ENCODE data around the gene OPA1. TPM values are rescaled to one million over a fixed set of nuclear protein-coding genes. Genes with fewer than 3 reads are reported as not detected.

OPA1 gene
- total RNA-seq, 1 experiment from 2014 or later, result 115 TPM

DNA sequence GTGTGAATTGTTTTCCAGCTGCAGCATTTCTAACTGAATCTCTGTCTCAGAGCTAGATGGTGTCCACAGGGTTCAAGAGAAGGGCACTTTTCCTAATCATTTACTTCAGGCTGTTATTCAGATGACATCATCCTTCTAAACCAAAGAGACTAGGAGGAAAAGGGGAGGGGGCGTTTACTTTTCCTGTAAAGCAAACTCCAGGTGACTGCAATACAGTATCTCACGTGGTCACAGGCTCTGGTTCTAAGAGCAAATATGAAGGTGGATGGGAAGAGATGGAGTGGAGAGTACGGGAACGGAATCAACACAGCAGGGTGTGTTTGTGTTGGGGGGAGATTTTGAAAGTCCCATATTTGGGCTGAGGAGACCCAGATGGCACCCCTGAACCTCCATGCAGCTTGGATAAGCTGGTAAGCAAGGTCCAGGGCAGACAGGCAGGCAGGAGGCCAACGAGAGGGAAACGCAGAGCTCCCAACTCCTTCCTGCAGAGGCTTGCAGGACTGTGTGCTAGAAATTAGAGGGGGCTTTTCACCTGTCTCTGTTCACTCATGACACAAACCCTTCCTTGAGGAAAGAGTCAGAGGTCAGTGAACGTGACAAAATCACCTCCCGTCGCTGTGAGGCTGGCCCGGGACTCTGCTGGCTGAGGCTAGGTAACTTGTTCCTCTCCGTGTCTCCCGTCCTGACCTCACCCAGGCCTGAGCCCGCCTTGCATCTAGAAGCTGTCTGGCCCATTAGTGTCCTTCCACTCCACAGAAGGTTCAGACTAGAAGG lies 151.2 kb downstream of the OPA1 start:
- Mint-ChIP-seq H3K27me3 (ENCODE audit: unreplicated experiment) (no peaks in the 10 kb centered on the region), H3K27ac (ENCODE audit: unreplicated experiment) (peak overlapping the region; percentile 93), H3K4me3 (ENCODE audit: low read depth, unreplicated experiment) (peak overlapping the region; percentile 69), H3K4me1 (ENCODE audit: low read depth, unreplicated experiment) (peaks cover 39% of the 10 kb centered on the region), H3K36me3 (ENCODE audit: insufficient read depth, unreplicated experiment) (peaks cover 8% of the 10 kb centered on the region), H3K9me3 (ENCODE audit: low read depth, unreplicated experiment) (no peaks in the 10 kb centered on the region)
- intact Hi-C loops (cut with micrococcal nuclease; ENCODE audit: unreplicated experiment), result no loop called here
- CTCF ChIA-PET, result interaction anchor here (0.7 to 3.1 kb wide), 6 partner anchors 9 to 397 kb away, joined by 3 to 11 read pairs (median 3); no protein-coding TSS in a partner anchor
- DNase-seq, result peak; percentile 85
- TF ChIP-seq, protein P1, sequence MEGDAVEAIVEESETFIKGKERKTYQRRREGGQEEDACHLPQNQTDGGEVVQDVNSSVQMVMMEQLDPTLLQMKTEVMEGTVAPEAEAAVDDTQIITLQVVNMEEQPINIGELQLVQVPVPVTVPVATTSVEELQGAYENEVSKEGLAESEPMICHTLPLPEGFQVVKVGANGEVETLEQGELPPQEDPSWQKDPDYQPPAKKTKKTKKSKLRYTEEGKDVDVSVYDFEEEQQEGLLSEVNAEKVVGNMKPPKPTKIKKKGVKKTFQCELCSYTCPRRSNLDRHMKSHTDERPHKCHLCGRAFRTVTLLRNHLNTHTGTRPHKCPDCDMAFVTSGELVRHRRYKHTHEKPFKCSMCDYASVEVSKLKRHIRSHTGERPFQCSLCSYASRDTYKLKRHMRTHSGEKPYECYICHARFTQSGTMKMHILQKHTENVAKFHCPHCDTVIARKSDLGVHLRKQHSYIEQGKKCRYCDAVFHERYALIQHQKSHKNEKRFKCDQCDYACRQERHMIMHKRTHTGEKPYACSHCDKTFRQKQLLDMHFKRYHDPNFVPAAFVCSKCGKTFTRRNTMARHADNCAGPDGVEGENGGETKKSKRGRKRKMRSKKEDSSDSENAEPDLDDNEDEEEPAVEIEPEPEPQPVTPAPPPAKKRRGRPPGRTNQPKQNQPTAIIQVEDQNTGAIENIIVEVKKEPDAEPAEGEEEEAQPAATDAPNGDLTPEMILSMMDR (IDR thresholded peaks at IDR 0.05; ENCODE audit: unreplicated experiment), result no peak
- BruUV-seq (replicated peaks), result no TSS peak

DNA sequence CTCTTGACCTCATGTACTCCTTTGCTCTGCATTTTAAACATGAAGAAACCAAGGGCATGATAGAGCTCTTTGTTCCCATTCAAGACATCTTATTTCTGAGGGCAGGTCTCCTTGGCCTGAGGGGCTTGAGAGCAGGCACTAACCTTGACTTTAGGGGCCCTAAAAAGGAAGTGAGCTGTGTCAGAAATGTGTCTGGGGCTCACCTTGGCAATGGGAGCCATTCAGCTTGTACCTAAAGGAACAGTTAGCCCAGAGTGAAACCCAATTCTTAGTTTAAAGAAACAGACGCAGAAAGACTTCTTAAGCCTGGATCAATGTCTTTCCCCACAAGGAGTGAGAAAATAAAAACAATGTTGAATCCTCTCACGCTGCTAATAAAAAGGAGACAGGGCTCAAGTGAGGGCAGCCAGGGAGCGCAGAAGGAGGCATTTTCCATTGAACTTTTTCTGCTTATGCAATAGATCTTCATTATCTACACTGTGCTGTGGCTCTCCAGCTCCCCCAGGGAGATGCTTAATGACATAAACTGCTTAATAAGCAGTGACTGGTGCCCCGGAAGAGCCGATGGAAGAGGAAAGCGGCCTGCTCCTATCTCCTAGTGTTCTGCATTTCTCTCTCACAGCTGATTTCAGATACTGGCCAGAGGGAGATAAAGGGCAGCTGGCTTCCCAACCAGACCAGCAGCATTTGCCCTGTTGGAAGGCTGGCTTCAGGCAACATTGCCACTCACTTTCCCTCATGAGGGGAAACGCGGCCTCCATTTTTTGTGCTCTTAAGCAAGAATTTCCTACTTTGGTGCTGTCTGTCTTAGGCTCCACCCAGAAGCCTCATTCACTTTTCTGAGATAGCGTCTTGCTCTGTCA lies 152.0 kb downstream of the OPA1 start:
- Mint-ChIP-seq H3K36me3 (ENCODE audit: insufficient read depth, unreplicated experiment) (peaks cover 8% of the 10 kb centered on the region), H3K9me3 (ENCODE audit: low read depth, unreplicated experiment) (no peaks in the 10 kb centered on the region), H3K4me1 (ENCODE audit: low read depth, unreplicated experiment) (peaks cover 39% of the 10 kb centered on the region), H3K27me3 (ENCODE audit: unreplicated experiment) (no peaks in the 10 kb centered on the region), H3K4me3 (ENCODE audit: low read depth, unreplicated experiment) (peak overlapping the region; percentile 69), H3K27ac (ENCODE audit: unreplicated experiment) (peak overlapping the region; percentile 93)
- BruUV-seq (replicated peaks), result no TSS peak
- no peak for DNase-seq
- intact Hi-C loops (cut with micrococcal nuclease; ENCODE audit: unreplicated experiment), result no loop called here
- TF ChIP-seq, protein P1 (IDR thresholded peaks at IDR 0.05; ENCODE audit: unreplicated experiment), result no peak
- CTCF ChIA-PET, result interaction anchor here (0.7 to 3.1 kb wide), 5 partner anchors 8 to 396 kb away, joined by 3 to 11 read pairs (median 4); no protein-coding TSS in a partner anchor

DNA sequence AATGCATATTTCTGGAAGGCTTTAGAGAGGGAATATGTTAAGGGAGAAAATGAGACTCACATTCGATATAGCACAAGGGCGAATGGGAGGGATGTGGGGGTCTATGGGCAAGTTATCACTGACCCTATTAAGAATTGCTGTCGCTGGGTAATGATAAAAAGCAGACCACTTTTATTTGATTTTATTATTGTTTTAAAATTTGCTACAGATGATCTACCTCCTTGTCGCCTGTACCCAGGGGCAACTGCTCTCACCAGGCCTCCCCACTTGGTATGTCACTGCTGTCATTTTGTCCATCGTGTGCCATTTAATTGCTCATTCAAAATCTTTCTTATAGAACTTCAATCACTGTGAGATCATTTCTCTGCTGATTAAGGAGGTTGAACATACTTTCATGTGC lies 153.8 kb downstream of the OPA1 start:
- Mint-ChIP-seq H3K4me1 (ENCODE audit: low read depth, unreplicated experiment) (peaks cover 37% of the 10 kb centered on the region), H3K27me3 (ENCODE audit: unreplicated experiment) (no peaks in the 10 kb centered on the region), H3K36me3 (ENCODE audit: insufficient read depth, unreplicated experiment) (peaks cover 8% of the 10 kb centered on the region), H3K9me3 (ENCODE audit: low read depth, unreplicated experiment) (no peaks in the 10 kb centered on the region), H3K4me3 (ENCODE audit: low read depth, unreplicated experiment) (no peak overlapping the region), H3K27ac (ENCODE audit: unreplicated experiment) (peak overlapping the region; percentile 10)
- BruUV-seq (replicated peaks), result no TSS peak
- TF ChIP-seq, protein P1 (IDR thresholded peaks at IDR 0.05; ENCODE audit: unreplicated experiment), result no peak
- DNase-seq, result no peak
- CTCF ChIA-PET, result no interaction called here
- intact Hi-C loops (cut with micrococcal nuclease; ENCODE audit: unreplicated experiment), result no loop called here

Other genes with a start within 250 kb of the OPA1 start
- gene ATP13A5, start 214.5 kb upstream of the OPA1 start, total RNA-seq (2022), result 0.66 TPM in 1 of 2 replicates, not detected in the other
- gene ATP13A4, start 38.3 kb upstream of the OPA1 start, total RNA-seq (2022), result 24.6 and 31.9 TPM in 2 replicates

Measured in Calu3 (cell line).